AG10803 (cell line): ENCODE data around the gene CLCNKB.

Experiments
- DNase-seq: peaks from one replicate; pipeline ENCODE4 v3.0.0; 2010; ENCODE audit warnings: low read depth
- H3K4me3 ChIP-seq: 2 replicates; pipeline ENCODE4 v1.5.1; 2011; ENCODE audit warnings: mild to moderate bottlenecking, low read length, control low read depth
- TF ChIP-seq, protein P1 (sequence below): conservative IDR thresholded peaks from 2 replicates; pipeline ENCODE4 v1.5.1; 2011; ENCODE audit warnings: mild to moderate bottlenecking, low read length, control low read depth, inconsistent platforms

The CLCNKB gene

GRCh38 chr1:16074217-16074616, 30.6 kb downstream of the CLCNKB start:
- DNase-seq = no peak
- no peak overlapping the region for H3K4me3 ChIP-seq
- TF ChIP-seq, protein P1, sequence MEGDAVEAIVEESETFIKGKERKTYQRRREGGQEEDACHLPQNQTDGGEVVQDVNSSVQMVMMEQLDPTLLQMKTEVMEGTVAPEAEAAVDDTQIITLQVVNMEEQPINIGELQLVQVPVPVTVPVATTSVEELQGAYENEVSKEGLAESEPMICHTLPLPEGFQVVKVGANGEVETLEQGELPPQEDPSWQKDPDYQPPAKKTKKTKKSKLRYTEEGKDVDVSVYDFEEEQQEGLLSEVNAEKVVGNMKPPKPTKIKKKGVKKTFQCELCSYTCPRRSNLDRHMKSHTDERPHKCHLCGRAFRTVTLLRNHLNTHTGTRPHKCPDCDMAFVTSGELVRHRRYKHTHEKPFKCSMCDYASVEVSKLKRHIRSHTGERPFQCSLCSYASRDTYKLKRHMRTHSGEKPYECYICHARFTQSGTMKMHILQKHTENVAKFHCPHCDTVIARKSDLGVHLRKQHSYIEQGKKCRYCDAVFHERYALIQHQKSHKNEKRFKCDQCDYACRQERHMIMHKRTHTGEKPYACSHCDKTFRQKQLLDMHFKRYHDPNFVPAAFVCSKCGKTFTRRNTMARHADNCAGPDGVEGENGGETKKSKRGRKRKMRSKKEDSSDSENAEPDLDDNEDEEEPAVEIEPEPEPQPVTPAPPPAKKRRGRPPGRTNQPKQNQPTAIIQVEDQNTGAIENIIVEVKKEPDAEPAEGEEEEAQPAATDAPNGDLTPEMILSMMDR = no peak

GRCh38 chr1:16075337-16076030, 31.9 kb downstream of the CLCNKB start:
- TF ChIP-seq, protein P1 = no peak
- H3K4me3 ChIP-seq = no peak overlapping the region
- peak; percentile 67 for DNase-seq

- DNase-seq = peak; percentile 86
- no peak overlapping the region for H3K4me3 ChIP-seq
- TF ChIP-seq, protein P1 = no peak
Observed at GRCh38 chr1:16076031-16076864, 32.7 kb downstream of the CLCNKB start.

- TF ChIP-seq, protein P1 = no peak
- peak; percentile 40 for DNase-seq
- H3K4me3 ChIP-seq = no peak overlapping the region
Observed at GRCh38 chr1:16076865-16077238, 33.3 kb downstream of the CLCNKB start.

DNA sequence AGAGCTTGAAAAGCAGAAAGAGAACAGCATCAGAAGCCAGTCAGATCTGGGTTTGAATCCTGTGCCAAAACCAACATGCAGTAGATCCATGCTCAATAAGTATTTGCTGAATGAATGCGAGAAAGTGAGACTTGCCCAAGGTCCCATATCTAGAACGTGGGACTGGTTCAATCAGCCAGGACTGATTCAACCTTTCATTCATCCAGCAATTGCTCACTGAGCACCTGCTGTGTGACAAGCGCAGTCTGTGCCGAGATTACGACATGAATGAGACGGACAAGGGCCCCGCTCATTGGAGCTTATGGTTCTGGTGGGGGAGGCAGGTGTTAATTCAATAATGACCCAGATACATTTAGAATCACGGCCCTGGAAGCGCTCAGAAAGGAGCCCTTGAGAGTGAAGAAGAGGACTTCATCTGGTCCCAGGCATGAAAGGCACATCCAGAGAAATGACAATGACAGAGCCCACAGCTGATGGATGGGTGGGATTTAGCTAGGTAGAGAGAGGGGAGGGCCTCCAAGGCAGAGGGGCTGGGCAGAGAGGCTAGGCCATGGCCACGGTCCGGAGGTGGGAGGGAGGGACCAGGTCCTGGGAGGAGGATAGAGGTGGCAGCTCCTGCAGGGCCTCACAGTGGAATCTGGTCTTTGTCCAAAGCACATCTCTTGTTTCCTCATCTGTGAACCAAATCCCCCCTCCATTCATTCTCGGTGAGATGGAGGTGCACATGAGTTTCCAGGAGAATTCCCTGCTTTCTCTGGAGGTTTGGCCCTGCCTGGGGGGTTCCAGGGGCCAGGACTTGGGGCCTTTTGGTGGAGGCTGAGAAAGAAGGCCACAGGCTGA, 34.0 kb downstream of the CLCNKB start:
- no peak for DNase-seq
- no peak overlapping the region for H3K4me3 ChIP-seq
- TF ChIP-seq, protein P1 = no peak

DNA sequence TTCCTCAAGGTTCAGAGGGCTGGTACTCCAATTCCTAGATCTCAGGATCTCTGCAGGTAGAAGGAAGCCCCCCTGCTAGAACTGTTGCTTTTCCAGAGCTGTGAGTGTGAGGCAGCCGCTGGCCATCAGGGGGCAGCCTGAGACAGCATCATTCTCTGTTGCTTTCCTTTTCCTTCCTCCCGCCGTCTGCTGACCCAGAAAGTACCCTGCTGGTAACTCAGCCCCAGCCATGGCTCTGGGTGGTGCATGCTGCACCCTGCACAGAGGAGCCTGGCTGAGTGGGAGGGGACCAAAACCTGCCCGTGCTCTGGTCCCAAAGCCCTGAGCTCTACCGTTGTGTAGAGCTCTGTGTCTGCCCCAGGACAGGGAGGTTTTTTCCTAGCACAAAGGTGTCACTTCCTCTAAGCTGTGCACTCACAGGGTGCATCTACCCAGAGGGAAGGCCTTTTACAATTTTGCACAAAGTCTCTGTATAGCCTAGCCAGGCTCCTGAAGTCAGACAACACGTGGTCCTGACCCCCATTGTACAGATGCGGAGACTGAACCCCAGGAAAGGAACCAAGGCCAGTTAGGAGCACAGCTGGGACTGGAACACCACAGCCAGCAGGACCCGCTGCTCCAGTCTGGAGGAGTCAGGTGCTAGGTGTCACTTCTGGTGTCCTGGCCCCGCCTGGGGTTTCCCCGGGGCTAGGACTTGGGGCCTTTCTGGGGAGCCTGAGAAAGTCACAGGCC, 35.5 kb downstream of the CLCNKB start:
- H3K4me3 ChIP-seq = no peak overlapping the region
- TF ChIP-seq, protein P1 = peak; percentile 94
- DNase-seq = peak; percentile 59
